Thoracic aorta (tissue), 2 donors: ENCODE data around the gene FAM133A. TPM values are rescaled to one million over a fixed set of nuclear protein-coding genes. Genes with fewer than 3 reads are reported as not detected.

Source experiments
- ATAC-seq: fragments of 150-250 bp; one replicate; pipeline ENCODE4 v1.8.0; 2017; ENCODE audit warnings: low read depth; ENCODE audit not compliant: insufficient number of reproducible peaks, low FRiP score
- DNase-seq: peaks from one replicate; pipeline ENCODE4 v3.0.0-alpha.2; 2020; ENCODE audit warnings: low spot score
- H3K27ac ChIP-seq, 2 donors: fragments of 200-600 bp; sonication (generic); 1 replicate in 1 of 2; 2 replicates in 1 of 2; pipeline ENCODE4 v1.5.1; 2016; ENCODE audit warnings: mild to moderate bottlenecking in 2 of 2, moderate library complexity in 2 of 2
- H3K27me3 ChIP-seq: fragments of 200-600 bp; sonication (generic); replicated peaks from 2 replicates; pipeline ENCODE4 v1.6.0; 2016; ENCODE audit warnings: mild to moderate bottlenecking; ENCODE audit not compliant: insufficient read depth
- H3K36me3 ChIP-seq: fragments of 200-600 bp; sonication (generic); one replicate; pipeline ENCODE4 v1.5.1; 2016
- H3K4me1 ChIP-seq, 2 donors: fragments of 200-600 bp; sonication (generic); 1 replicate in 1 of 2; 2 replicates in 1 of 2; pipeline versions ENCODE4 v1.5.1 to v1.6.0; 2016; ENCODE audit warnings: low read depth in 2 of 2, mild to moderate bottlenecking in 1 of 2; ENCODE audit not compliant: control insufficient read depth in 1 of 2
- H3K4me3 ChIP-seq: fragments of 200-600 bp; sonication (generic); 2 replicates; pipeline ENCODE4 v1.5.1; 2016; ENCODE audit warnings: mild to moderate bottlenecking
- H3K9me3 ChIP-seq: fragments of 200-600 bp; sonication (generic); 2 replicates; pipeline ENCODE4 v1.5.1; 2016
- CTCF ChIP-seq: fragments of 200-600 bp; sonication (generic); IDR thresholded peaks from one replicate; pipeline ENCODE4 v1.5.1; 2019; ENCODE audit warnings: antibody characterized with exemption
- total RNA-seq, 2 donors: library from RNA; depleted of rRNA; stranded (reverse); fragments of >200 nt; gene quantifications; one replicate each; pipeline versions ENCODE4 v1.1.0 to v1.2.3, GENCODE V29; 2016

The FAM133A gene
- total RNA-seq, 2 donors from 2014 or later: 0.27 to 0.35 TPM

- no peaks in the 10 kb centered on the region for H3K27me3 ChIP-seq
These were observed 22.0 kb downstream of the FAM133A start for GRCh38 chrX:93695981-93696380.

GRCh38 chrX:93703701-93704100, 29.7 kb downstream of the FAM133A start:
- Histone ChIP-seq H3K4me3 (no peak overlapping the region), H3K36me3 (no peaks in the 10 kb centered on the region), H3K27me3 (no peaks in the 10 kb centered on the region), H3K4me1 (no peaks in the 10 kb centered on the region), H3K9me3 (no peaks in the 10 kb centered on the region), H3K27ac (no peak overlapping the region)
- DNase-seq (no peak), ATAC-seq (no peak)
- no peak for TF ChIP-seq CTCF

More at GRCh38 chrX:93695981-93696380, 22.0 kb downstream of the FAM133A start:
- Histone ChIP-seq H3K4me3 (no peak overlapping the region), H3K36me3 (no peaks in the 10 kb centered on the region), H3K27ac (no peak overlapping the region), H3K9me3 (no peaks in the 10 kb centered on the region), H3K4me1 (no peaks in the 10 kb centered on the region)
- no peak for TF ChIP-seq CTCF
- no peak for DNase-seq
- no peak for ATAC-seq

DNA sequence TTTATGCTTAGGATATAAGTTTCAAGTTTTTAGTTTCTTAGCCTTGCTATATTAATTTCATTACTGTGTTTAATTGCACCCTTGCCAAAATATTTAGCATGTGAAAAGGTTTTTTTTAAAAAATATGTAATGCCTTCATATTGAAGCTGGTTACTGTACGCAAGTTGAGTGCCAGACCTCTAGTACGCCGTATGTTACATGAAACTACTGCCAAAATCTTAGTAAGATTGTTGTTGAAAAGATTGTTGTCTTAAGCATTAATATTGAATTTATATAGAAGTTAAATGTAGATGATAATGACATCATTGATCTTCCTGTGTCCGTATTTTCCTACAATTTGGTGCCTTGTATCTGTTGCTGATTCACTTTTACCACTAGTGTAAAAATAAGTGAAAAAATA, 37.1 kb downstream of the FAM133A start:
- no peak for TF ChIP-seq CTCF

DNA sequence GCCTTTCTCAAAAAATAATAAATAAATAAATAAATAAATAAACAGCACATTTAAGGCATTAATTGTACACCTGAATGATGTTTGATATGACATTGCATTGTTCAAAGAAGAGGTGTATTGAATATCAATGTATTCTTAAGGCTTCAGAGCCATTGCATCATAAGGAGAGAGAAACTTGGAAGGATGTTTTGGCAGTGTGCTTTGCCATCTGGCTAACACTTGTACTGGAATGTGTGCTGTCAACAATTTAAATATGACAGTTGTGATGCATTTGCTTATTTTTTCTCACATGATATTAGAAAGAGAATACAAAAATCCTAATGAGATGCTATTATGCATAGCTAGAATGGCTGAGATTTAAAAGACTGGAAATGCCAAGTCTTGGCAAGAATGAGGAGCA, 67.8 kb downstream of the FAM133A start:
- no peak for DNase-seq
- H3K4me1 ChIP-seq: no peaks in the 10 kb centered on the region

More for the DNA sequence above, 37.1 kb downstream of the FAM133A start:
- Histone ChIP-seq H3K27ac (no peak overlapping the region), H3K27me3 (no peaks in the 10 kb centered on the region), H3K36me3 (no peaks in the 10 kb centered on the region), H3K4me1 (no peaks in the 10 kb centered on the region), H3K4me3 (no peak overlapping the region), H3K9me3 (no peaks in the 10 kb centered on the region)
- DNase-seq: no peak
- no peak for ATAC-seq

DNA sequence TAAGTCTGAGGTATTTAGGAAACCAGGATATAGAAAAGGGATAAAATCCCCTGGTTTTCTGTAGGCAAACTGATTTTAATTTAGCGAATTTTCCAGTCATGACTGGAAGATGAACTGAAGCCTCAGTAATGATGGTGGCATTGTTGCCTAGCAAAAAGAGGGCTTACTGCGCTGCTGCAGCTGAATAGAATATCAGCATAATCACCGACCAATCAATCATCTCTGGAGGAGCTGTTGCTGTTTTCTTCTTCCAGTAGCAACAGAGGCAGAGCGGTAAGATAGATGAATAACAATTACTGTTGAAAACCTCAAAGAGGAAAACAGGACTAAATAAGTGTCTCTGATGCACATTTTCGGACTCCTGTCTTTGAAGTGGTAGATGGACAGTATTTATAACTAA, 86.2 kb downstream of the FAM133A start:
- DNase-seq (no peak), ATAC-seq (no peak)
- Histone ChIP-seq H3K27ac (no peak overlapping the region), H3K27me3 (no peaks in the 10 kb centered on the region), H3K4me1 (no peaks in the 10 kb centered on the region), H3K36me3 (no peaks in the 10 kb centered on the region), H3K9me3 (no peaks in the 10 kb centered on the region), H3K4me3 (no peak overlapping the region)
- no peak for TF ChIP-seq CTCF

More for the DNA sequence above, 67.8 kb downstream of the FAM133A start:
- H3K4me3 ChIP-seq: no peak overlapping the region
- no peaks in the 10 kb centered on the region for H3K27me3 ChIP-seq
- no peak for ATAC-seq
- H3K36me3 ChIP-seq: no peaks in the 10 kb centered on the region
- no peak overlapping the region for H3K27ac ChIP-seq
- H3K9me3 ChIP-seq: no peaks in the 10 kb centered on the region
- TF ChIP-seq CTCF: no peak

Other genes with a start within 250 kb of the FAM133A start
- 10 to 100 TPM; 14.0 to 15.0 TPM for gene NAP1L3, start 628 bp upstream of the FAM133A start, total RNA-seq